ENCODE data around the gene ZMIZ1.

Gene ZMIZ1

GRCh38 chr10:79160191-79160590 lies 91.4 kb downstream of the ZMIZ1 start:
- POLR2A ChIA-PET: no interaction called here
- CTCF ChIA-PET: no interaction called here
- H3K4me1 ChIP-seq (ENCODE audit: control insufficient read depth, insufficient read depth, low read length): peaks cover 3% of the 10 kb centered on the region
- H3K9me3 ChIP-seq (ENCODE audit: control insufficient read depth, insufficient read depth, low read depth, low read length): no peaks in the 10 kb centered on the region
- no peak overlapping the region for H3K27ac ChIP-seq (ENCODE audit: extremely low read depth, low read depth, low read length)
- H3K4me3 ChIP-seq (ENCODE audit: low read depth, low read length): no peak overlapping the region
- peaks cover 0 to 7% of the 10 kb centered on the region in 2 experiments; a peak in 1 of 3 replicates for H3K36me3 ChIP-seq (ENCODE audit: control insufficient read depth in 2 of 2, insufficient read depth in 1 of 2, low read length in 2 of 2)
- TF ChIP-seq ZNF10 (tag by site-specific recombination; IDR thresholded peaks at IDR 0.05): no peak

GRCh38 chr10:79161557-79161956 lies 92.8 kb downstream of the ZMIZ1 start:
- H3K9me3 ChIP-seq (ENCODE audit: control insufficient read depth, insufficient read depth, low read depth, low read length): no peaks in the 10 kb centered on the region
- CTCF ChIA-PET: no interaction called here
- H3K4me3 ChIP-seq (ENCODE audit: low read depth, low read length): no peak overlapping the region
- POLR2A ChIA-PET: no interaction called here
- peaks cover 3% of the 10 kb centered on the region for H3K4me1 ChIP-seq (ENCODE audit: control insufficient read depth, insufficient read depth, low read length)
- H3K36me3 ChIP-seq (ENCODE audit: control insufficient read depth in 2 of 2, insufficient read depth in 1 of 2, low read length in 2 of 2): peaks cover 0 to 7% of the 10 kb centered on the region in 2 experiments; a peak in 1 of 3 replicates
- no peak overlapping the region for H3K27ac ChIP-seq (ENCODE audit: extremely low read depth, low read depth, low read length)
- TF ChIP-seq ZNF148 (tag by site-specific recombination; IDR thresholded peaks at IDR 0.05; ENCODE audit: borderline replicate concordance) (no peak), ZBTB10 (tag by site-specific recombination; IDR thresholded peaks at IDR 0.05) (no peak), ZNF843 (tag by site-specific recombination; IDR thresholded peaks at IDR 0.05) (no peak), ZNF423 (tag by site-specific recombination; IDR thresholded peaks at IDR 0.05) (no peak), ZNF660 (tag by site-specific recombination; IDR thresholded peaks at IDR 0.05) (no peak), ZNF19 (tag by site-specific recombination; IDR thresholded peaks at IDR 0.05; ENCODE audit: low read depth) (no peak), KLF1 (tag by site-specific recombination; IDR thresholded peaks at IDR 0.05) (no peak), GLI2 (tag by site-specific recombination; IDR thresholded peaks at IDR 0.05; ENCODE audit: borderline replicate concordance, low read depth) (no peak), ZNF792 (tag by site-specific recombination; IDR thresholded peaks at IDR 0.05) (no peak), ZEB2 (tag by site-specific recombination; IDR thresholded peaks at IDR 0.05) (no peak), SCRT2 (tag by site-specific recombination; IDR thresholded peaks at IDR 0.05) (no peak), HOXC10 (CRISPR knock-in tag; IDR thresholded peaks at IDR 0.05) (no peak), ZNF558 (tag by site-specific recombination; IDR thresholded peaks at IDR 0.05) (no peak), ZNF518A (tag by site-specific recombination; conservative IDR thresholded peaks at IDR 0.05; ENCODE audit: low read depth) (no peak)

Measured in HEK293 (cell line).